Mucosa of descending colon (tissue), 3 donors: Measurements from ENCODE around the gene ADIPOQ. TPM values are rescaled to one million over a fixed set of nuclear protein-coding genes. Genes with fewer than 3 reads are reported as not detected.

Source experiments
- ATAC-seq: fragments of 200-7000 bp; cut with Tn5 transposase; one replicate; pipeline ENCODE4 v1.9.1; 2020; ENCODE audit warnings: mild to moderate bottlenecking, moderate library complexity
- DNase-seq, 3 donors: peaks; one replicate each; pipeline ENCODE4 v3.0.0-alpha.2; 2020
- H3K36me3 ChIP-seq: fragments of 200-600 bp; one replicate; pipeline ENCODE4 v1.8.0; 2021; ENCODE audit warnings: low read depth, mild to moderate bottlenecking
- H3K4me1 ChIP-seq: fragments of 200-600 bp; one replicate; pipeline ENCODE4 v1.8.0; 2021; ENCODE audit warnings: low read depth, mild to moderate bottlenecking
- H3K4me3 ChIP-seq: fragments of 200-600 bp; one replicate; pipeline ENCODE4 v1.8.0; 2021; ENCODE audit warnings: mild to moderate bottlenecking
- H3K9me3 ChIP-seq: fragments of 200-600 bp; one replicate; pipeline ENCODE4 v1.8.0; 2021; ENCODE audit warnings: mild to moderate bottlenecking
- intact Hi-C, 2 donors: fragments of 100-400 bp; cut with DNase I in 1 of 2; cut with micrococcal nuclease in 1 of 2; formaldehyde crosslinking; loops; one replicate each; pipeline versions ENCODE4 v1.11.0 to v1.11.1; 2022; cut with DNase I, micrococcal nuclease
- total RNA-seq, 3 donors: library from RNA; stranded (reverse); fragmentation: NEBNext Ultra II Directional in 2 of 3; extraction: Animal tissue kit (Norgen Biotek cat#: 25700) in 2 of 3; gene quantifications; one replicate each; pipeline versions ENCODE4 v1.2.1 to v1.2.4, GENCODE V29; 2021 to 2023
- TF ChIP-seq, protein P1 (sequence below): fragments of 200-600 bp; IDR thresholded peaks from one replicate; pipeline ENCODE4 v1.8.0; 2022; ENCODE audit warnings: antibody characterized with exemption, mild to moderate bottlenecking
- donor health status: DM: no; HTN: no; CAD: no; lungs with moderate emphysema.
- donor health status: DM: no; HTN: no; CAD: no.
- donor health status: DM: no; HTN: yes; CAD: no.

ADIPOQ gene
- total RNA-seq, 3 donors from 2014 or later: 0.12 to 4.7 (median 1.3) TPM

DNA sequence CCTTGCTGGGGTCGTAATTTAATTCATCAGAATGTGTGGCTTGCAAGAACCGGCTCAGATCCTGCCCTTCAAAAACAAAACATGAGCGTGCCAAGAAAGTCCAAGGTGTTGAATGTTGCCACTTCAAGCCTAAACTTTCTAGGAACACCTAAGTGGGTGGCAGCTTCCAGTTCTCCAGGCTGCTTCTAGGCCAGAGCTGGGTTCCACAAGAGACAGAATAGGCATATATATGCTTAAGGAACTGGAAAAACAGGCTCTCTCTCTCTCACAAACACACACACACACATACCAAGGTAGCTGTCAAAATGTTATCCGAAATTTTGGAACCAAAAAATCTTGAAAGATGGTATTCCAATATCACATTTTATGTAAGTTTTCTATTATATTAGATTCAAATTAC, 890 bp upstream of the ADIPOQ start:
- H3K4me3 ChIP-seq: no peak overlapping the region
- DNase-seq (no peak), ATAC-seq (no peak)
- intact Hi-C loops: loop anchor here in 1 of 2 donors (10.0 kb wide), 1 partner anchor 323 kb away; no protein-coding TSS in a partner anchor
- no peaks in the 10 kb centered on the region for H3K36me3 ChIP-seq
- no peaks in the 10 kb centered on the region for H3K9me3 ChIP-seq
- TF ChIP-seq, protein P1, sequence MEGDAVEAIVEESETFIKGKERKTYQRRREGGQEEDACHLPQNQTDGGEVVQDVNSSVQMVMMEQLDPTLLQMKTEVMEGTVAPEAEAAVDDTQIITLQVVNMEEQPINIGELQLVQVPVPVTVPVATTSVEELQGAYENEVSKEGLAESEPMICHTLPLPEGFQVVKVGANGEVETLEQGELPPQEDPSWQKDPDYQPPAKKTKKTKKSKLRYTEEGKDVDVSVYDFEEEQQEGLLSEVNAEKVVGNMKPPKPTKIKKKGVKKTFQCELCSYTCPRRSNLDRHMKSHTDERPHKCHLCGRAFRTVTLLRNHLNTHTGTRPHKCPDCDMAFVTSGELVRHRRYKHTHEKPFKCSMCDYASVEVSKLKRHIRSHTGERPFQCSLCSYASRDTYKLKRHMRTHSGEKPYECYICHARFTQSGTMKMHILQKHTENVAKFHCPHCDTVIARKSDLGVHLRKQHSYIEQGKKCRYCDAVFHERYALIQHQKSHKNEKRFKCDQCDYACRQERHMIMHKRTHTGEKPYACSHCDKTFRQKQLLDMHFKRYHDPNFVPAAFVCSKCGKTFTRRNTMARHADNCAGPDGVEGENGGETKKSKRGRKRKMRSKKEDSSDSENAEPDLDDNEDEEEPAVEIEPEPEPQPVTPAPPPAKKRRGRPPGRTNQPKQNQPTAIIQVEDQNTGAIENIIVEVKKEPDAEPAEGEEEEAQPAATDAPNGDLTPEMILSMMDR: no peak
- H3K4me1 ChIP-seq: no peaks in the 10 kb centered on the region

DNA sequence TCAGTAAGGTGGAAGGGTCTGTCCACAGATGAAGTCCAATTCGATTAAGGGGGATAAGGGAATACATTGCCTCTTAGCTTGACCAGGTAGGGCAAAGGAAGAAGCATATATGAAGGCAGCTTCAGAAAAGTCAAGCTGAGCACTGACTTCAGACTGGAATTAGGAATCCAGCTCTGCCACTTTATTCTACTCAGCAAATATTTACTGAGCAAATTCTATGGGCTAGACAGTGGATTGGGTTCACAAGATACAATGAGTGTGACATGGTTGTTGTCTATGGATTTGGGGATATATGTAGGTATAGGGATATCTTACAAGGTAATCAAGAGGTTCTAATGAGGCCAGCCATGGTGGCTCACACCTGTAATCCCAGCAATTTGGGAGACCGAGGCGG, 526 bp downstream of the ADIPOQ start:
- Histone ChIP-seq H3K4me1 (no peaks in the 10 kb centered on the region), H3K4me3 (no peak overlapping the region), H3K36me3 (no peaks in the 10 kb centered on the region), H3K9me3 (no peaks in the 10 kb centered on the region)
- intact Hi-C loops: loop anchor here in 1 of 2 donors (10.0 kb wide), 1 partner anchor 322 kb away; no protein-coding TSS in a partner anchor
- DNase-seq (no peak), ATAC-seq (no peak)
- TF ChIP-seq, protein P1: no peak

DNA sequence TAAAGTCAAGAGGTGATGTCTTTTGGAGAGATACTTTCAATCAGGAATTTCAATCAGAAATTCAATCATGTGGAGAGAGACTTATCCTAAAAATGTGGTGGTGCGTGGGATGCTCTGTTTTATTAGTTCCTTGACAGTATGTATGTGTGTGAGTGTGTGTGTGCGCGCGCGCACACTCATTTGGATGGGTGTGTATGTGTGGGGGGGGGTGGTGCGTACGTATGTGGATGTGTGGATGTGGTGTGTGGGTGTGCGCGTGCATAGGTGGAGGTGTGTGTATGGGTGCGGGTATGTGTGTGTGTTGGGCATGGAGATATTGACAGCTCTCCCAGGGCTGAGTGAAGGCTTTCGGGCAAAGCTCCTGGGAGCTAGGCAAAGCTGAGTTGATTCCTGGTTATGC, 2.4 kb downstream of the ADIPOQ start:
- no peaks in the 10 kb centered on the region for H3K4me1 ChIP-seq
- H3K9me3 ChIP-seq: no peaks in the 10 kb centered on the region
- no peaks in the 10 kb centered on the region for H3K36me3 ChIP-seq
- ATAC-seq: no peak
- no peak overlapping the region for H3K4me3 ChIP-seq
- TF ChIP-seq, protein P1: no peak
- intact Hi-C loops: loop anchor here in 1 of 2 donors (10.0 kb wide), 1 partner anchor 320 kb away; no protein-coding TSS in a partner anchor
- no peak for DNase-seq

DNA sequence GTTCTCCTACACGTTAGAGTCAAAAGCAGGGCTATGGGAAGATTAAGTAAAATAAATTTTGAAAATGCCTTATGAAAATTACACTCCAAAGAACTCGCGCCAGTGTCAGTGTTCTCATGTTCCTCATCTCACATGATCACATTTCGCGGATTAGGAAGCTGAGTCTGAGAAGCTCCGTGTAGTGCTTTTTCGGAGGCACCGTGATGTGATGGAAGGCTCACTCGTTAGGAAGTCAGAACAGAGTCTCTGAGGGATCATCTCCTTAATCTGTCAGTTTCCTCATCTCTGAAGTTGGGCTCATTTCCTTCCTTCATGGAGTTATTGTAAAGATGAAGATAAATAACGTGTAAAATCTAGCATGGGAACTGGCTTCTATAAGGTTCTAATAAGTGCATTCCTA, 3.2 kb downstream of the ADIPOQ start:
- H3K4me1 ChIP-seq: no peaks in the 10 kb centered on the region
- ATAC-seq: no peak
- intact Hi-C loops: loop anchor here in 1 of 2 donors (10.0 kb wide), 1 partner anchor 319 kb away; no protein-coding TSS in a partner anchor

DNA sequence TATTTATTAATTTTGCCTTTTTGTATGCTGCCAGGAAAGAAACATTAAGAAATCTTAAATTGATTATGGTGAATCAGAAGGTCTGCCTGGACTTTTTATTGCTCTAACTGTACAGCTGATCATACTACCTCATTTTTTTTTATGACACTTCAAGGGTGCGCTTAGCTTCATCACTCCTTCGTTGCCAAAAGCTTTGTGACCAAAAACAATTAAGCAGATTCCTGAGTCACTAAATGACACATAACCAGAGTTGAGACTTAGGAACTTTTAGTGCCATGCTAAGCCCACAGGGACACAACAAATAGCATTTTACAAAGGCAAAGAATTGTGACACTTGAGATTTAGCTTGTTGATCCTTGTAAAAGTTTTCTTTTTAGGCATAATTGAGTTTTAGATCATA, 4.9 kb downstream of the ADIPOQ start:
- TF ChIP-seq, protein P1: no peak
- H3K4me1 ChIP-seq: no peaks in the 10 kb centered on the region
- intact Hi-C loops: loop anchor here in 1 of 2 donors (10.0 kb wide), 1 partner anchor 317 kb away; no protein-coding TSS in a partner anchor
- DNase-seq (no peak), ATAC-seq (no peak)
- H3K36me3 ChIP-seq: no peaks in the 10 kb centered on the region
- H3K9me3 ChIP-seq: no peaks in the 10 kb centered on the region
- no peak overlapping the region for H3K4me3 ChIP-seq

More for the DNA sequence above, 3.2 kb downstream of the ADIPOQ start:
- TF ChIP-seq, protein P1: no peak
- Histone ChIP-seq H3K9me3 (no peaks in the 10 kb centered on the region), H3K36me3 (no peaks in the 10 kb centered on the region), H3K4me3 (no peak overlapping the region)
- no peak for DNase-seq
